Measurements from ENCODE around the gene ALDH1L1. TPM values are rescaled to one million over a fixed set of nuclear protein-coding genes. Genes with fewer than 3 reads are reported as not detected.
A peak's percentile ranks its signal among the peaks of the same experiment; 100 is the strongest.

The ALDH1L1 gene
- total RNA-seq, 1 experiment from 2014 or later, result 0.41 TPM

DNA sequence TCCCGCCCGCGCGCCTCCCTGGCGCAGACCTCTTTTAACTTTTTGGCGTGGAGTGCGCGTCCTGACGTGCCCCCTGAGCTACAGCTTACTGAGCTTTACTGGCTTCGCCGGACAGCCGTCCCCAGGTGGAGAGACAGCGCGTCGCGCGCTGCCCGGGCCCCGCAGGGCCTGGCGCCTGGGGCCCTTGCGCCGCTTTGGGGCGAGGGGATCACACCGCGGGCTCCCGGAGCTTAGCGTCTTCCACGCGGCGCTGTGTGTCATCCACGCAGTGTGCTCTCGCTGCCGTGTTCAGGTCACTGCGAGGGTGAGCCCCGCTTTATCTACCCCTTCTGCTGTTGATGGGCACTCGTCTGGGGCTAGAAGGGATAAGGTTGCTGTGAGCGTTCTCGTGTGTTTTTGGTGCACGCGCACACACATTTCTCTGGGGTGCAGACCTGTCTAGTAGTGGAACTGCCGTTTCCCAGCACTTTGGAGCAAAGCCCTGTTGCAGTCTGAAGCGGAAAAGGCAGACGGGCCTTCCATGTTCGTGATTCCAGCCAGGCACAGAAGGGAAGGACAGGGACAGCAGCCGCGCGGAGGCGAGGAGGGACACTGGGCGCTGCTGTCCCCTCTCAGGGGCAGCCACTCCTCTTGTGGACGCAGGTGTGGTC, 33.1 kb upstream of the ALDH1L1 start:
- no peak for TF ChIP-seq CTCF (IDR thresholded peaks at IDR 0.05; ENCODE audit: insufficient read depth in 1 of 2, low read depth in 1 of 2, low read length in 1 of 2, severe bottlenecking in 1 of 2, unreplicated experiment in 1 of 2)
- peaks cover 3% of the 10 kb centered on the region; the same call in 1 of the 2 replicates for H3K4me1 ChIP-seq
- H3K27ac Mint-ChIP-seq (ENCODE audit: unreplicated experiment), result no peak overlapping the region
- peak overlapping the region; percentile 81 for H3K4me3 Mint-ChIP-seq (ENCODE audit: unreplicated experiment)
- peaks cover 3% of the 10 kb centered on the region for H3K27me3 Mint-ChIP-seq (ENCODE audit: insufficient read depth, unreplicated experiment)
- intact Hi-C loops (cut with micrococcal nuclease; ENCODE audit: unreplicated experiment), result loop anchor here (10.0 kb wide), 1 partner anchor 79 kb away; no protein-coding TSS in a partner anchor
- H3K27me3 ChIP-seq (replicated peaks; ENCODE audit: control insufficient read depth, insufficient read depth, low read length), result no peaks in the 10 kb centered on the region
- ChIA-PET CTCF (interaction anchor here (0.6 to 1.4 kb wide), 8 partner anchors 13 to 298 kb away, joined by 3 to 10 read pairs (median 4); no protein-coding TSS in a partner anchor), POLR2A (no interaction called here)
- BruUV-seq (replicated peaks), result no TSS peak
- no peaks in the 10 kb centered on the region for H3K36me3 Mint-ChIP-seq (ENCODE audit: insufficient read depth, unreplicated experiment)
- peak overlapping the region; percentile 48 for H3K4me3 ChIP-seq (ENCODE audit: low read depth, low read length)
- DNase-seq, result no peak
- H3K36me3 ChIP-seq (ENCODE audit: control insufficient read depth, insufficient read depth, low read length), result no peaks in the 10 kb centered on the region
- H3K9me3 Mint-ChIP-seq (ENCODE audit: unreplicated experiment), result no peaks in the 10 kb centered on the region
- no peaks in the 10 kb centered on the region for H3K9me3 ChIP-seq
- peaks cover 13% of the 10 kb centered on the region for H3K4me1 Mint-ChIP-seq (ENCODE audit: low read depth, unreplicated experiment)

- no peaks in the 10 kb centered on the region for H3K36me3 Mint-ChIP-seq (ENCODE audit: insufficient read depth, unreplicated experiment)
- CTCF ChIA-PET, result interaction anchor here (0.6 to 1.4 kb wide), 10 partner anchors 13 to 1578 kb away, joined by 3 to 10 read pairs (median 4); no protein-coding TSS in a partner anchor
- peaks cover 13% of the 10 kb centered on the region for H3K4me1 Mint-ChIP-seq (ENCODE audit: low read depth, unreplicated experiment)
- POLR2A ChIA-PET, result no interaction called here
- peak; percentile 15 to 17 for TF ChIP-seq CTCF (IDR thresholded peaks at IDR 0.05; ENCODE audit: insufficient read depth in 1 of 2, low read depth in 1 of 2, low read length in 1 of 2, severe bottlenecking in 1 of 2, unreplicated experiment in 1 of 2)
- peak overlapping the region; percentile 54 for H3K27ac Mint-ChIP-seq (ENCODE audit: unreplicated experiment)
- Histone ChIP-seq H3K36me3 (ENCODE audit: control insufficient read depth, insufficient read depth, low read length) (no peaks in the 10 kb centered on the region), H3K27me3 (replicated peaks; ENCODE audit: control insufficient read depth, insufficient read depth, low read length) (no peaks in the 10 kb centered on the region), H3K4me3 (ENCODE audit: low read depth, low read length) (peak overlapping the region; percentile 48), H3K4me1 (peaks cover 3% of the 10 kb centered on the region; the same call in 1 of the 2 replicates), H3K9me3 (no peaks in the 10 kb centered on the region)
- no TSS peak for BruUV-seq (replicated peaks)
- DNase-seq, result peak; percentile 49 to 62
- intact Hi-C loops (cut with micrococcal nuclease; ENCODE audit: unreplicated experiment), result loop anchor here (10.0 kb wide), 1 partner anchor 78 kb away; no protein-coding TSS in a partner anchor
- H3K27me3 Mint-ChIP-seq (ENCODE audit: insufficient read depth, unreplicated experiment), result peaks cover 2% of the 10 kb centered on the region
- peak overlapping the region; percentile 81 for H3K4me3 Mint-ChIP-seq (ENCODE audit: unreplicated experiment)
- no peaks in the 10 kb centered on the region for H3K9me3 Mint-ChIP-seq (ENCODE audit: unreplicated experiment)
Observed at GRCh38 chr3:126212620-126213378, 32.4 kb upstream of the ALDH1L1 start.

DNA sequence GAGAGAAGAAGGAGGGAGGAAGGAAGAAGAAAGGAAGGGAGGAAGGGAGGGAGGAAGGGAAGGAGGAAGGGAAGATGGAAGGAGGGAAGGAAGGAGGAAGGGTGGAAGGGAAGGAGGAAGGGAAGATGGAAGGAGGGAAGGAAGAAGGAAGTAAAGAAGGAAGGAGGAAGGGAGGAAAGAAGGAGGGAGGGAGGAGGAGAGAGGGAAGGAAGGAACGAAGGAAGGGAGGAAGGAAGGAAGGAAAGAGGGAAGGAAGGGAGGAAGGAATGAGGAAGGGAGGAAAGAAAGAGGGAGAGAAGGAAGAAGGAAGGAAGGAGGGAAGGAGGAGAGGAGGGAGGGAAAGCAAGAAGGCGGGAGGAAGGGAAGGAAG, 31.8 kb upstream of the ALDH1L1 start:
- peak overlapping the region; percentile 81 for H3K4me3 Mint-ChIP-seq (ENCODE audit: unreplicated experiment)
- peaks cover 13% of the 10 kb centered on the region for H3K4me1 Mint-ChIP-seq (ENCODE audit: low read depth, unreplicated experiment)
- intact Hi-C loops (cut with micrococcal nuclease; ENCODE audit: unreplicated experiment), result loop anchor here (10.0 kb wide), 1 partner anchor 77 kb away; no protein-coding TSS in a partner anchor
- H3K36me3 Mint-ChIP-seq (ENCODE audit: insufficient read depth, unreplicated experiment), result no peaks in the 10 kb centered on the region
- Histone ChIP-seq H3K36me3 (ENCODE audit: control insufficient read depth, insufficient read depth, low read length) (no peaks in the 10 kb centered on the region), H3K9me3 (no peaks in the 10 kb centered on the region), H3K4me3 (ENCODE audit: low read depth, low read length) (peak overlapping the region; percentile 48), H3K4me1 (peaks cover 3% of the 10 kb centered on the region; the same call in 1 of the 2 replicates), H3K27me3 (replicated peaks; ENCODE audit: control insufficient read depth, insufficient read depth, low read length) (no peaks in the 10 kb centered on the region)
- TF ChIP-seq CTCF (IDR thresholded peaks at IDR 0.05; ENCODE audit: insufficient read depth in 1 of 2, low read depth in 1 of 2, low read length in 1 of 2, severe bottlenecking in 1 of 2, unreplicated experiment in 1 of 2), result no peak
- ChIA-PET POLR2A (no interaction called here), CTCF (interaction anchor here (0.8 to 1.4 kb wide), 3 partner anchors 79 to 1579 kb away, joined by 3 to 6 read pairs (median 3); no protein-coding TSS in a partner anchor)
- no peak for DNase-seq
- H3K27me3 Mint-ChIP-seq (ENCODE audit: insufficient read depth, unreplicated experiment), result peaks cover 2% of the 10 kb centered on the region
- BruUV-seq (replicated peaks), result no TSS peak
- no peaks in the 10 kb centered on the region for H3K9me3 Mint-ChIP-seq (ENCODE audit: unreplicated experiment)
- H3K27ac Mint-ChIP-seq (ENCODE audit: unreplicated experiment), result peak overlapping the region; percentile 54

Measured in Caco-2 (cell line).